ENCODE measurements around the gene JUN. TPM values are rescaled to one million over a fixed set of nuclear protein-coding genes. Genes with fewer than 3 reads are reported as not detected.

Gene JUN
- total and polyA plus RNA-seq, 4 donors, result 15.0 to 29.8 (median 17.5) TPM

- 78% methylated on average over 3 of the region's 3 CpGs for WGBS
- Histone ChIP-seq H3K9ac (ENCODE audit: low read depth in 1 of 2, low read length in 2 of 2) (no peak overlapping the region), H3K4me1 (ENCODE audit: control insufficient read depth in 4 of 4, insufficient read depth in 4 of 4, low read length in 3 of 4) (no peaks in the 10 kb centered on the region), H3K4me3 (ENCODE audit: low read depth in 1 of 3, low read length in 3 of 3) (no peak overlapping the region), H3K9me3 (ENCODE audit: control insufficient read depth in 4 of 4, low read length in 3 of 4) (no peaks in the 10 kb centered on the region), H3K36me3 (ENCODE audit: control insufficient read depth in 4 of 4, insufficient read depth in 3 of 4, low read depth in 1 of 4, low read length in 3 of 4) (no peaks in the 10 kb centered on the region), H3K27ac (ENCODE audit: low read depth in 1 of 2, low read length in 2 of 2) (no peak overlapping the region), H3K27me3 (ENCODE audit: control insufficient read depth in 4 of 4, insufficient read depth in 4 of 4, low read length in 3 of 4) (no peaks in the 10 kb centered on the region)
- no peak for DNase-seq (ENCODE audit: low spot score)
- no peak for TF ChIP-seq SP1 (IDR thresholded peaks at IDR 0.05)
- no peak for TF ChIP-seq RXRA (IDR thresholded peaks at IDR 0.05)
- TF ChIP-seq CTCF (IDR thresholded peaks at IDR 0.05; ENCODE audit: low read depth, low read length, missing input control), result no peak
- no peak for TF ChIP-seq REST (IDR thresholded peaks at IDR 0.05)
- no peak for TF ChIP-seq HNF4G (IDR thresholded peaks at IDR 0.05)
- TF ChIP-seq JUND (IDR thresholded peaks at IDR 0.05), result no peak
- TF ChIP-seq ZBTB33 (IDR thresholded peaks at IDR 0.05), result no peak
- no peak for TF ChIP-seq GABPA (IDR thresholded peaks at IDR 0.05 in 1 of 2, conservative IDR thresholded peaks at IDR 0.05 in 1 of 2)
- TF ChIP-seq ATF3 (IDR thresholded peaks at IDR 0.05), result no peak
- no peak for TF ChIP-seq FOXA2 (IDR thresholded peaks at IDR 0.05)
- TF ChIP-seq TAF1 (conservative IDR thresholded peaks at IDR 0.05), result no peak
- no peak for TF ChIP-seq NR2F2 (IDR thresholded peaks at IDR 0.05)
- TF ChIP-seq RAD21 (IDR thresholded peaks at IDR 0.05), result no peak
- no peak for TF ChIP-seq EGR1 (IDR thresholded peaks at IDR 0.05; ENCODE audit: low read depth in 2 of 2)
Measured at GRCh38 chr1:58738876-58739275, 45.0 kb downstream of the JUN start.

GRCh38 chr1:58735586-58735985 is 48.3 kb downstream of the JUN start:
- Histone ChIP-seq H3K9ac (ENCODE audit: low read depth in 1 of 2, low read length in 2 of 2) (no peak overlapping the region), H3K27me3 (ENCODE audit: control insufficient read depth in 4 of 4, insufficient read depth in 4 of 4, low read length in 3 of 4) (no peaks in the 10 kb centered on the region)
- WGBS, result 87% methylated on average over 5 of the region's 5 CpGs
- TF ChIP-seq EGR1 (IDR thresholded peaks at IDR 0.05; ENCODE audit: low read depth in 2 of 2) (no peak), RXRA (IDR thresholded peaks at IDR 0.05) (no peak), REST (IDR thresholded peaks at IDR 0.05) (no peak), HNF4A (conservative IDR thresholded peaks at IDR 0.05) (no peak), TAF1 (conservative IDR thresholded peaks at IDR 0.05) (no peak), FOXA2 (IDR thresholded peaks at IDR 0.05) (no peak), MAX (IDR thresholded peaks at IDR 0.05) (no peak), ZBTB33 (IDR thresholded peaks at IDR 0.05) (no peak), GABPA (IDR thresholded peaks at IDR 0.05 in 1 of 2, conservative IDR thresholded peaks at IDR 0.05 in 1 of 2) (no peak), YY1 (IDR thresholded peaks at IDR 0.05) (no peak), SP1 (IDR thresholded peaks at IDR 0.05) (no peak), NR2F2 (IDR thresholded peaks at IDR 0.05) (no peak)

More at GRCh38 chr1:58735586-58735985, 48.3 kb downstream of the JUN start:
- Histone ChIP-seq H3K27ac (ENCODE audit: low read depth in 1 of 2, low read length in 2 of 2) (no peak overlapping the region), H3K9me3 (ENCODE audit: control insufficient read depth in 4 of 4, low read length in 3 of 4) (no peaks in the 10 kb centered on the region), H3K4me3 (ENCODE audit: low read depth in 1 of 3, low read length in 3 of 3) (no peak overlapping the region), H3K36me3 (ENCODE audit: control insufficient read depth in 4 of 4, insufficient read depth in 3 of 4, low read depth in 1 of 4, low read length in 3 of 4) (no peaks in the 10 kb centered on the region), H3K4me1 (ENCODE audit: control insufficient read depth in 4 of 4, insufficient read depth in 4 of 4, low read length in 3 of 4) (no peaks in the 10 kb centered on the region)
- no peak for DNase-seq (ENCODE audit: low spot score)

Measured in liver (tissue), 9 donors.